GM19452 (cell line): ENCODE data around the gene TCEANC2.
"Not testable (repeated sequence)": the region's sequence is repeated elsewhere in the genome, so short reads cannot be mapped to it uniquely, and the experiment has no call there.

Experiments
- ATAC-seq: cut with Tn5 transposase; IDR thresholded peaks from one replicate; pipeline ENCODE4 v1.9.1; 2021; ENCODE audit not compliant: unreplicated experiment

Gene TCEANC2

GRCh38 chr1:54081306-54082270 lies 28.2 kb downstream of the TCEANC2 start:
- no peak for ATAC-seq

DNA sequence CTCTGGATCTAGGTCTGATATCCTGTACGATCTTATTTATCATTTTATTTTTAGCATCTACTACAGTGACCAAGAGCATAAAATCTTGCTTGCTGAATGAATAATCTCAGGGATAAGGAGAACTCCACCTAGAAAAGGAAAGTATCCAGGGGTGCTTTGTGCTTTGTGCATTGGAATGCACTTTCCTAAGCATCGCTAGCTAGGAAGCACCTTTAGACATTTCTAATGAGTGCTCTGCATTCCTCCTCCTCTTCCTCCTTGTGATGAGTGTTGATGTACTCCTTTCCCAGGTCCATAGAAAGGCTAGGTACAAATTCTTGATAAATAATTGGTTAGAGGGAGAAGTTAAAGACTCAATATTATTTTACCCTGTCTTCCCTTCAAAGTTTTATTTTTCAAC lies 31.4 kb downstream of the TCEANC2 start:
- no peak for ATAC-seq

GRCh38 chr1:54086754-54087153 lies 33.3 kb downstream of the TCEANC2 start:
- ATAC-seq: no peak

GRCh38 chr1:54088385-54088784 lies 35.0 kb downstream of the TCEANC2 start:
- no peak for ATAC-seq

- no peak for ATAC-seq
Observed at GRCh38 chr1:54091666-54092065, 38.3 kb downstream of the TCEANC2 start.

- ATAC-seq: no peak
Observed at GRCh38 chr1:54094001-54094729, 40.8 kb downstream of the TCEANC2 start.

GRCh38 chr1:54094730-54095105 lies 41.3 kb downstream of the TCEANC2 start:
- not testable (repeated sequence) for ATAC-seq

DNA sequence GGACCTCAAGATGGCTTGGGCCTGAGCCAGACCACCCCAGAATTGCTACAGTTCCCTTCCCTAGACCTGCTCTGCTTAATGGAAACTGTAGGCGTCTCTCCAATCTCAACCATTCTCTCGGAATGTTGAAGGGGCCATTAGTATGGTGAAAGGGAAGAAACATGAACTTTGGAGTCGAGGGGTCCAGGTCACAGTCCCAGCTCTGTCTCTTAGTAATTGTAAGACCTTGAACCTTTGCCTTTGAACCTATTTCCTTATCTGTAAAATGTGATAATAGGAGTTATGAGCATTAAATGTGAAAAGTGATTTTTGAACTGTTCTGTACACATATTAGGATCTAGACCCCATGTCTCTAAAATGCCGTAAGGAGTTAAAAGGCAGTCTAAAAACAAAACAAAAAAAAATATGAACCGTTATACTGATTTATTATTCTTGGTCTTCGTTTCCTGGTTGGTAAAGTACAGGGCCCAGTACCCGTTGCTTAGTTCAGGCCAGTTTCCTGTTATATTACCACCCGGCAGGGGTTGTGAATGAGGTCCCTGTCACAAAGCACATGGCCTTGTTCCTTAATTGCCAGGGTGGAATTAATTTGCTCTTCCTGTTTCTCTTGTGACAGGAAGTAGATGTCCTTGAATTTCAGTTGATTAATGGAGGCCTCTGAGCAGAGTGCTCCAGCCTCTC lies 42.3 kb downstream of the TCEANC2 start:
- no peak for ATAC-seq

GRCh38 chr1:54096227-54096876 lies 42.9 kb downstream of the TCEANC2 start:
- no peak for ATAC-seq

DNA sequence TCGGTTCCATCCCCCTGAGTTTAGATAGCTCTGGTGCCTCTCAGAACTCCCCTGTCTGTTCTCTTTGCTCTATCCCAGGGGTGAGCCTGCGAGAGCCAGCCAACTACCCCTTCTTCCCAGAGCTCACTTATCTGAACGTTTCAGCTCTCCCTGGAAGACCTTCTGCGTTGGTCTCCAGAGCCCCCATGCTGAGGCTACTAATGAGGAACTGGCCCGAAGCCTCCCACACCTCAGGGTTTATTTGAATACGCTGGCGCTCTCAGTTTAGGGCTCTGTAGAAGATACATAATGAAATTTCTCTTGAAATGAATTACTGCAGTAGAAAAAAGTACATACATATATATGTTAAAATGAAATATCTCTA lies 43.5 kb downstream of the TCEANC2 start:
- no peak for ATAC-seq

DNA sequence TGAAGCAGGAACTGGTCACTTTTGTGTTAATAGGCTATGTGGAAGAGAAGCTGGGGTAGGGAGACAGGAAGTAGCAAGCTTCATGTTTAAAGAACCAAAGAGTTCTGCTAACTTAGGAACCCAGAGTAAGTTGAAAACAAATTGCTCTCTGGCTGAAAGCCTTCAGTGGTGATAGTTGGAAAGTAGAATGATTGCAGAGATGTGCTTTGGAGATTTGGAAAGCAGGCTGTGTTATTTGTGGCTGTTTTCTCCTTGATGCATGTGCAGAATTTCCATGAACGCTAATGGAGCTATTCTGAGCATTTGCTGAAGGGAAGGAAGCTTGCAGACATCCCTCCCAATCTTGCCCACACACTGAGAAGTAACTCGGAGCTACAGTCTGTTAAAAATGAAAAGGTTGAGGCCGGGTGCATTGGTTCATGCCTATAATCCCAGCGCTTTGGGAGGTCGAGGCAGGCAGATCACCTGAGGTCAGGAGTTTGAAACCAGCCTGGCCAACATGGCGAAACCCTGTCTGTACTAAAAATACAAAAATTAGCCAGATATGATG lies 45.7 kb downstream of the TCEANC2 start:
- no peak for ATAC-seq

- no peak for ATAC-seq
Observed at GRCh38 chr1:54100500-54100899, 47.1 kb downstream of the TCEANC2 start.

DNA sequence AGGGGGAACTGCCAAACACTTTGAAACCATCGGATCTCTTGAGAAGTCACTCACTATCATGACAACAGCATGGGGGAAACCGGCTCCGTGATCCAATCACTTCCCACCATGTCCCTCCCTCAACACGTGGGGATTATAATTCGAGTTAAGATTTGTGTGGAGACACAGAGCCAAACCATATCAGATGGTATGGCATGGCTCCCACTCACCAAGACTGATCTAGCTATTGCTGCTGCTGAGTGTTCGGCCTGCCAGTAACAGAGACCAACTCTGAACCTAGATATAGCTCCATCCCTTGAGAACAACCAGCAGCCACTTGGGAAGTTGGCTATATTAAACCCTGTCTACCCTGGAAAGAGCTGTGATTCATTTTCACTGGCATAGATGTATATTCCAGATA lies 50.0 kb downstream of the TCEANC2 start:
- ATAC-seq: no peak

DNA sequence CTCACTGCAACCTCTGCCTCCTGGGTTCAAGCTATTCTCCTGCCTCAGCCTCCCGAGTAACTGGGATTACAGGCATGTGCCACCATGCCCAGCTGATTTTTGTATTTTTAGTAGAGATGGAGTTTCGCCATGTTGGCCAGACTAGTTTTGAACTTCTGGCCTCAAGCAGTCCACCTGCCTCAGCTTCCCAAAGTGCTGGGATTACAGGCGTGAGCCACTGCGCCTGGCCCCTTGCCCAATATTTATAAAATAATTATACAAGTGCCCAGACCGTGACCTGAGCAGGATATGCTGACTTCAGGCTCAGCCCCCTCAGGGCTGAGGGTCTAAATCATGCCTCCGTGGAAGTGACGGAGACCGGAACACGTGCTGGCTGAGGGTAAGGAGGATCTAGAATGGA lies 51.2 kb downstream of the TCEANC2 start:
- ATAC-seq: not testable (repeated sequence)

DNA sequence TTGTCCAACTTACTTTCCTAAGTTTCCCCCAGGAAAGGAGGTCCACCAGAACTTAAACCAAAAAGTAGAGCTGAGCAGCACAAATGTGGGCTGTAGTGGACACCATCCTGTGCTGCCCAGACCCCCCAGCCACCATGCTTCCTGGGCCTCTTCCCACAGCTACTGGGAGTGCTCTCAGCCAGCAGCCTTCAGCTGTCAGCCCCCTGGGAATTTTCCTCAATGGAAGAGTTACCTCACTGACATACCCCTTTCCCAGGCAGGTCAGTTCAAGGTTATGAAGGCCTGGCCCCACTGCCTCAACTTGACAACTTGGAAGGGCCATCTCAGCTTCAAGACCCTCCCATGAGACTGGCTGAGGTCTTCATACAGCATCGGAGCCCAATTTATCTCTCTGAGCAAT lies 51.7 kb downstream of the TCEANC2 start:
- ATAC-seq: no peak

GRCh38 chr1:54105736-54106269 lies 52.4 kb downstream of the TCEANC2 start:
- no peak for ATAC-seq

GRCh38 chr1:54107131-54107530 lies 53.7 kb downstream of the TCEANC2 start:
- ATAC-seq: no peak

- ATAC-seq: no peak
Observed at GRCh38 chr1:54108156-54108555, 54.7 kb downstream of the TCEANC2 start.

DNA sequence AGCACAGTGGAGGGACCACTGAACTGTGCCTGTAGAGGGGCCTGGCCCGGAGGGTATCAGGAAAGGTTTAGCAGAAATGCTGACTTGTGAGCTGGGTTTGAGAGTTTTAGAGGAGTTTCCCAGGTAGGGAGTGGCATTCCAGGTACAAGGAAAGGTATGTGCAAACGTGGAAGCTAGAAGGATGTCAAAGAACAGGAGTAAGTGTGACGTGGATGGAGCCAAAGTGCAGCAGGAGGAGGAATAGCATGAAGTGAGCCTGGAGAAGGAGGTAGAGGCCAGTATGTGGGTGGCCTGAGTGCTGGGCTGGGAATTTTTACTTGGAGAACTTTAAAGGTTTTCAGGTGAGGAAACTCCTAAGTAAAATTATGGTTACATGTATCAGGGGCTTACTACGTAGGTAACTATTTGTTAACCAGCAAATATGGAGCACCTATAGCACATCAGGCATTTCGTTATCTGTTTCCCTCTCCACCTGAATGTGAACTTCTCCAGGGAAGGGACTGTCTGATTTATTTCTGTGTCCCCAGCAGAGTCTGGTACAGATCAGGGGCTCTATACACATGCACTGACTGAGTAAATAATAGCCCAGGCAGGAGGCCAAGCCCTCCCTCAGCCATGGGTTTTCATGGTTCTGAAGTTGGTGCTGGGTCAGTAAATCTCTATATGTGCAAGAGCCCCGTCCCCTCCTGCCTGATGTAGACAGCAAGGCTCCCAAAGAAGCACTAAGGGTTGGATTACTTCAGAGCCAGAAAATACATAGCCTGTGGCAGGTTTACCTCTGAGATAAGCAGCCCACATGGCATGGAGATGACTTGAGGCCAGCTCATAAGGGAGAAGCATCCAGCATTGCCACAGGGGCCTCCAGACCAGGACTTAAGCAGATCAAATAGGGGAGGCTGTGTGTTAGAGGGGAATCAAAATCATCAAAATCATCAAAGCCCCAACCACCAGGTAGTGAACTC lies 56.0 kb downstream of the TCEANC2 start:
- no peak for ATAC-seq
